IgD-negative memory B cell (primary cell): ENCODE results near the gene EML2. TPM values are rescaled to one million over a fixed set of nuclear protein-coding genes. Genes with fewer than 3 reads are reported as not detected.
A peak's percentile ranks its signal among the peaks of the same experiment; 100 is the strongest.
"Not testable (repeated sequence)": the region's sequence is repeated elsewhere in the genome, so short reads cannot be mapped to it uniquely, and the experiment has no call there.

Source experiments
- H3K27ac Mint-ChIP-seq, 3 donors: one replicate each; pipeline ENCODE4 v1.8.0; 2020 to 2022; ENCODE audit warnings: mild to moderate bottlenecking in 3 of 3, mixed read lengths in 3 of 3, moderate library complexity in 1 of 3
- H3K27me3 Mint-ChIP-seq: one replicate; pipeline ENCODE4 v1.8.0; 2021; ENCODE audit warnings: mixed read lengths
- H3K36me3 Mint-ChIP-seq: one replicate; pipeline ENCODE4 v1.8.0; 2020; ENCODE audit warnings: mild to moderate bottlenecking, mixed read lengths
- H3K4me1 Mint-ChIP-seq, 3 donors: one replicate each; pipeline ENCODE4 v1.8.0; 2020 to 2022; ENCODE audit warnings: mixed read lengths in 3 of 3, mild to moderate bottlenecking in 1 of 3
- H3K4me3 Mint-ChIP-seq, 4 donors: one replicate each; pipeline ENCODE4 v1.8.0; 2020 to 2022; ENCODE audit warnings: mild to moderate bottlenecking in 4 of 4, mixed read lengths in 4 of 4, moderate library complexity in 3 of 4
- H3K9me3 Mint-ChIP-seq, 3 donors: one replicate each; pipeline ENCODE4 v1.8.0; 2020 to 2021; ENCODE audit warnings: mixed read lengths in 3 of 3, mild to moderate bottlenecking in 1 of 3
- polyA plus RNA-seq: library from polyadenylated mRNA; unstranded; fragments of 300-500 nt; fragmentation: Illumina TruSeq; gene quantifications from one replicate; pipeline ENCODE4 v1.2.3, GENCODE V29; 2021

Gene EML2
- polyA plus RNA-seq, 1 donor from 2014 or later: 18.5 TPM

GRCh38 chr19:45641274-45642105 is 2.3 kb upstream of the EML2 start:
- Mint-ChIP-seq H3K27me3 (no peaks in the 10 kb centered on the region), H3K4me3 (peak overlapping the region; percentile 77 to 94 (median 87)), H3K4me1 (peaks cover 28 to 43% (median 33%) of the 10 kb centered on the region in 3 donors), H3K36me3 (peaks cover 2% of the 10 kb centered on the region), H3K9me3 (no peaks in the 10 kb centered on the region), H3K27ac (peak overlapping the region; percentile 80 to 98 (median 84))

DNA sequence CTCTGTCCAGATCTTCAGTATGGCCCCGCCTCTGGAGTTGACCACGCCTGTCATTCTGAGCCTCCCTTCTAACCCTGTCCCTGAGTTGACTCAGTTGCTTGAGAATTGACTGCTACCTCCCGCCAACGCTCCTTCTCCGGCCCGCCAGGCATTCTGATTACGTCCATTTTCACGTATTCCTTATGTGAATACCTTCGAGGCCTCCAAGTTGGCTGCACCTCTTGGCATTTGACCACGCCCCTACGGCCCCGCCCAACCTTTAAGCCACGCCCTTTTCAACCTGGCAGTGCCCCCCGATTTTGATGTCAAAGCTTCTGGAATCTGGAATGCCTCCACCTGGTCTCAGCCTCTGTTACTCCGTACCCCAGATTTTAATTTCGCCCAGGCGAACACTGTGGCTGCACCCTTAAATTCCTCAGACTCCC is 1.7 kb upstream of the EML2 start:
- peaks cover 27 to 37% (median 28%) of the 10 kb centered on the region in 3 donors for H3K4me1 Mint-ChIP-seq
- peak overlapping the region in 2 of 3 donors; percentile 80 to 98 for H3K27ac Mint-ChIP-seq
- no peaks in the 10 kb centered on the region for H3K27me3 Mint-ChIP-seq
- no peaks in the 10 kb centered on the region for H3K9me3 Mint-ChIP-seq
- H3K36me3 Mint-ChIP-seq: peaks cover 5% of the 10 kb centered on the region
- peak overlapping the region; percentile 77 to 94 (median 87) for H3K4me3 Mint-ChIP-seq

DNA sequence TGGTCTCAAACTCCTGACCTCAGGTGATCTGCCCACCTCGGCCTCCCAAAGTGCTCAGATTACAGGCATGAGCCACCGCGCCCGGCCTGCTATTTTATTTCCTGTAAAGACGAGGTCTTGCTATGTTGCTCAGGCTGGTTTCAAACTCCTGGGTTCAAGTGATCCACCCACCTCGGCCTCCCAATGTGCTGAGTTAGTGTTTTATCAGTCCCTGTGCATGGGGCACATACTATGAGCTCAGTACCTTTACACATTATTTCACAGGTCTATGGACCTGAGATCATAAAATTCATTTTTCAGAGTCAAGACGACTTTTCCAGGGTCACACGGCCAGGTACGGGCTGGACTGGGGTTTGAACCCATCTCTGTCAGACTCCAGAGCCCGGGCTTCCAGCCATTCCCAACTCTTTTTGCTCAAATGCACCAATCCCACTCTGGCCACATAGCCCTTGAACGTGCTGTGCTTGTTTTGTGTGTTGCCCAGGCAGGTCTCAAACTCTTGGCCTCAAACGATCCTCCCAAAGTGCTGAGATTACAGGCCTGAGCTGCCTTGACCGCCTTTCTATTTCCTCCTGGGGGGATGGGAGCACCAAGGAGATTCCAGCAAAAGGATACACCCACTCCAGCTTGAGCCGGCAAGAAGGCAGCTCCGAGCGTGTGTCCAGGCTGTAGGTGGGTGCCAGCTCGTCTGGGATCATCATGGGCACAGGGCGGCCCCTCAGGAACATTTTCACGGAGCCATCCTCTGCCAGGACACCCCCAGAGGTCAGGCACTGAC is 1.1 kb downstream of the EML2 start:
- peaks cover 20 to 24% (median 22%) of the 10 kb centered on the region in 3 donors for H3K4me1 Mint-ChIP-seq
- H3K4me3 Mint-ChIP-seq: peak overlapping the region in 3 of 4 donors; percentile 77 to 94 (median 93)
- H3K27ac Mint-ChIP-seq: no peak overlapping the region
- peaks cover 5% of the 10 kb centered on the region for H3K36me3 Mint-ChIP-seq
- H3K9me3 Mint-ChIP-seq: no peaks in the 10 kb centered on the region
- no peaks in the 10 kb centered on the region for H3K27me3 Mint-ChIP-seq

GRCh38 chr19:45636902-45637301 is 2.3 kb downstream of the EML2 start:
- peaks cover 15 to 18% (median 16%) of the 10 kb centered on the region in 3 donors for H3K4me1 Mint-ChIP-seq
- peaks cover 5% of the 10 kb centered on the region for H3K36me3 Mint-ChIP-seq
- H3K9me3 Mint-ChIP-seq: no peaks in the 10 kb centered on the region
- H3K27me3 Mint-ChIP-seq: no peaks in the 10 kb centered on the region
- H3K27ac Mint-ChIP-seq: no peak overlapping the region
- H3K4me3 Mint-ChIP-seq: peak overlapping the region in 2 of 4 donors; percentile 18 to 81

GRCh38 chr19:45636275-45636674 is 2.9 kb downstream of the EML2 start:
- Mint-ChIP-seq H3K4me1 (peaks cover 13 to 15% (median 14%) of the 10 kb centered on the region in 3 donors), H3K9me3 (no peaks in the 10 kb centered on the region), H3K4me3 (peak overlapping the region in 1 of 4 donors; percentile 18), H3K27ac (no peak overlapping the region), H3K27me3 (no peaks in the 10 kb centered on the region), H3K36me3 (peaks cover 5% of the 10 kb centered on the region)

DNA sequence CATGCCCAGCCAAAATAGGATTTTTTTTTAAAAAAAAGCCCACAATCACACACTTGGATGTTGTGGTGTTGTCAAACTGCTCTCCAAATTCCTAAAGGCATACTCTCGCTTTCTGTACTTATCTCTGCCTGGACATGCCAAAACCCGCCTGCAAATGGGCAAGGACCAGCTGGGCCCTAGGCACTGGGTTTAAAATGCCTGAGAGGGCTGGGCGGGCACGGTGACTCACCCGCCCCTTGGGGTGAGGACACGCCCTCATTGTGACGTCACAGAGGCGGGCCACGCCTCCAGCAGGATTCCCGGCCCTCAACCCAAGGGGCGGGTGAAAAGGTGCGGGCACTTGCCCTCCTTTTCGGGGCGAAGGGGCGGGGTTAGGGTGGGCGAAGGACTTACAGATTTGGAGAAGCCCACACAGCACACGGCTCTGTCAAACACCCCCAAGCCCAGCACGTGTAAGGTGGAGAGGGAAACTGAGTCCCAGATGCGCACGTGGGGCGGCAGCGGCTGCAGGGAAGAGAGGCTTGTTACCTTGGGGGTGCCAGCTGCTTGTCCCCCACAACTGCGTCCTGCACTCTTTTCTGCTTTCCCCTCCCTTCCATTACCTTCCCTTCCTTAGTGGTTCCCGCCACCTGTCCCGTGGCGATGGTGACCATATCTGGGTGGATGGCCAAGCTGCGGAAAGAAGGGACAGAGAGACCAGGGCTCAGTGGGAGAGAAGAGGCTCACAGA is 6.6 kb downstream of the EML2 start:
- H3K27ac Mint-ChIP-seq: no peak overlapping the region
- H3K9me3 Mint-ChIP-seq: no peaks in the 10 kb centered on the region
- H3K4me1 Mint-ChIP-seq: no peaks in the 10 kb centered on the region
- no peak overlapping the region for H3K4me3 Mint-ChIP-seq
- H3K36me3 Mint-ChIP-seq: peaks cover 3% of the 10 kb centered on the region
- H3K27me3 Mint-ChIP-seq: no peaks in the 10 kb centered on the region

GRCh38 chr19:45630463-45630862 is 8.7 kb downstream of the EML2 start:
- Mint-ChIP-seq H3K4me1 (no peaks in the 10 kb centered on the region), H3K4me3 (no peak overlapping the region), H3K27ac (no peak overlapping the region), H3K9me3 (no peaks in the 10 kb centered on the region), H3K36me3 (peaks cover 2% of the 10 kb centered on the region), H3K27me3 (no peaks in the 10 kb centered on the region)

DNA sequence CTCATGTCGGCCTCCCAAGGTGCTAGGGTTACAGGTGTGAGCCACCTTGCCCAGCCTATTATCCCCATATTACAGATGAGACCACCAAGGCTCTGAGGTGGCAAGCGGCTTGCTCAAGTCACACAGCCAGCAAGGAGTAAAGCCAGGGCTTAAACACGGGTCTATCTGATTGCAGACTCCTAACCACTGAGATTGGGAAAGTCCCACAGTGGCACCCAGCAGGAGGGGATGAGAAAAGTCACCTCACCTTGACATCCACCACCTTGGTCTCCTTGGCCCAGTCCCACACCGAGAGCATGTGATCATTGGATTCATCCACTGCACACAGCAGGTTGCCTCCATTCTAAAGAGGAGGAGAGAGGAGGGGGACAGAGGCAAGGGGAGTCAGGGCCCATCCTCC is 9.5 kb downstream of the EML2 start:
- H3K4me1 Mint-ChIP-seq: no peaks in the 10 kb centered on the region
- no peak overlapping the region for H3K4me3 Mint-ChIP-seq
- no peaks in the 10 kb centered on the region for H3K9me3 Mint-ChIP-seq
- H3K36me3 Mint-ChIP-seq: peaks cover 2% of the 10 kb centered on the region
- H3K27ac Mint-ChIP-seq: no peak overlapping the region
- no peaks in the 10 kb centered on the region for H3K27me3 Mint-ChIP-seq

GRCh38 chr19:45628219-45628618 is 11.0 kb downstream of the EML2 start:
- H3K27ac Mint-ChIP-seq, H3K4me3 Mint-ChIP-seq, H3K27me3 Mint-ChIP-seq, H3K4me1 Mint-ChIP-seq, H3K9me3 Mint-ChIP-seq, H3K36me3 Mint-ChIP-seq: not testable (repeated sequence)

GRCh38 chr19:45623984-45624383 is 15.2 kb downstream of the EML2 start:
- Mint-ChIP-seq H3K4me3 (no peak overlapping the region), H3K27me3 (no peaks in the 10 kb centered on the region), H3K9me3 (peaks cover 0 to 2% (median 2%) of the 10 kb centered on the region in 3 donors), H3K27ac (no peak overlapping the region), H3K36me3 (peaks cover 8% of the 10 kb centered on the region), H3K4me1 (no peaks in the 10 kb centered on the region)

DNA sequence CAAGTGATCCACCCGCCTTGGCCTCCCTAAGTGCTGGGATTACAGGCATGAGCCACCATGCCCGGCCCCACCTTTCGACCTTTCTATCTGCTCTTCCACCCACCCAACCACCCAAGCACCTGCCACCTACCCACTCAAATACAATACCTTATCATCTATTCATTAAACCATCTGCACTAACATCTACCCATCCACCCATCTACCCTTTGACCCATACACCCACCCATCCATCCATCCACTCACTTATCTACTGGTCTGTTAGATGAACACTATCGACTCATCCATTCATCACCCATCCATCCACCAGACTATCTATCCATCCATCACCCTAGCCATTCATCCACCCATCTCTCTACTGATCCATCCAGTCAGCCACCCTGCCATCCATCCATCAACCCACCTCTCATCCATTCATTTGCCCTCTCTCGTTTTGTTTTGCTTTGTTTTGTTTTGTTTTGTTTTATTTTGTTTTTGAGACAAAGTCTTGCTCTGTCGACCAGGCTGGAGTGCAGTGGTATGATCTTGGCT is 17.2 kb downstream of the EML2 start:
- Mint-ChIP-seq H3K36me3 (peaks cover 6% of the 10 kb centered on the region), H3K4me3 (peak overlapping the region in 1 of 4 donors; percentile 30), H3K9me3 (peaks cover 0 to 2% (median 2%) of the 10 kb centered on the region in 3 donors)

DNA sequence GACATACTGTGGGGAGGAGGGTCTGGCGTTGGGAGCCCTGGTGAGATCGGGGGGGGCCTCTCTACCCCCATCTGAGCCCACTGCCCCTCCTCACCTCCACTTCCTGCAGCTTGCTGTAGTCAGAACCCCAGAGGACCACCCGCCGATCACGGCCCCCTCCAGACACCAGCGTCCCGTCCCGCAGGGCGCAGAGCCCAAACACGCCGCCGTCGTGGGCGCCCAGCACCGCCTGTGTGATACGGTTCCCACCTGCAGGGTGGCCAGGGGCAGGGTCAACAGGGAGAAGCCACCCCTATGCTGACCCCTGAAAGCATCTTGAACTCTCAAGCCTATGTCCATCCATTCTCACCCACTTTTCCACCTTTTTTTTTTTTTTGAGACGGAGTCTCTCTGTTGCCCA is 17.8 kb downstream of the EML2 start:
- Mint-ChIP-seq H3K27ac (no peak overlapping the region), H3K36me3 (peaks cover 6% of the 10 kb centered on the region), H3K27me3 (no peaks in the 10 kb centered on the region), H3K4me3 (no peak overlapping the region), H3K4me1 (no peaks in the 10 kb centered on the region), H3K9me3 (peaks cover 0 to 2% (median 2%) of the 10 kb centered on the region in 3 donors)

More for the DNA sequence above, 17.2 kb downstream of the EML2 start:
- Mint-ChIP-seq H3K4me1 (no peaks in the 10 kb centered on the region), H3K27ac (no peak overlapping the region), H3K27me3 (no peaks in the 10 kb centered on the region)

- no peak overlapping the region for H3K27ac Mint-ChIP-seq
- no peak overlapping the region for H3K4me3 Mint-ChIP-seq
Observed at GRCh38 chr19:45616704-45617017, 22.5 kb downstream of the EML2 start.

GRCh38 chr19:45615795-45616703 is 23.1 kb downstream of the EML2 start:
- H3K4me3 Mint-ChIP-seq: no peak overlapping the region
- peak overlapping the region in 2 of 3 donors; percentile 16 to 77 for H3K27ac Mint-ChIP-seq
- H3K36me3 Mint-ChIP-seq: peaks cover 8% of the 10 kb centered on the region

More at GRCh38 chr19:45616704-45617017, 22.5 kb downstream of the EML2 start:
- no peaks in the 10 kb centered on the region for H3K9me3 Mint-ChIP-seq
- H3K4me1 Mint-ChIP-seq: peaks cover 0 to 7% (median 0%) of the 10 kb centered on the region in 3 donors
- H3K36me3 Mint-ChIP-seq: peaks cover 8% of the 10 kb centered on the region
- no peaks in the 10 kb centered on the region for H3K27me3 Mint-ChIP-seq

More at GRCh38 chr19:45615795-45616703, 23.1 kb downstream of the EML2 start:
- H3K4me1 Mint-ChIP-seq: peaks cover 0 to 7% (median 0%) of the 10 kb centered on the region in 3 donors
- no peaks in the 10 kb centered on the region for H3K9me3 Mint-ChIP-seq
- no peaks in the 10 kb centered on the region for H3K27me3 Mint-ChIP-seq
